ENCODE results near the gene GPR37L1.

Gene GPR37L1

DNA sequence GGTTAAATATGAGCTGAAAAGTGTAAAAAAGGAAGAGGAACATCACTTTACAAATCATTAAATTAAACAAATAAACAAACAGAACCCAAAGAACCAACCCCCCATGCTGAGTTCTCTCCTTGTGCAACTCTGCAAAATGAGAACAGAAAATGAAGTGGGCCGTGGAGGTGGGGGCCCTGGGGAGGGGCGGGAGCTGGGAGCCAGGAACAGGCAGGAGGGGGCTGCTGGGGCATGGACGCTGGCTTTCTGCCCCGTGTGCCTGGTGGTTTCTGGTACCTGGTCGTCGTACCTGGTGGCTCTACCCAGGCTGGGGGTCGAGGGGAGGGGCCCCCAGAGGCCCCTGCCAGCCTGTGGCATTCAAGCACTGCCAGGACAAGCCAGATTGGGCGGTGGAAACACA lies 10.8 kb downstream of the GPR37L1 start:
- TF ChIP-seq CTCF (IDR thresholded peaks at IDR 0.05; ENCODE audit: low read depth, low read length, poor library complexity, severe bottlenecking) (no peak), EZH2phosphoT487 (IDR thresholded peaks at IDR 0.05; ENCODE audit: borderline replicate concordance, low read length) (no peak)
- peaks cover 5% of the 10 kb centered on the region for H3K79me2 ChIP-seq (ENCODE audit: control insufficient read depth, low read length)
- H3K9me3 ChIP-seq (ENCODE audit: control insufficient read depth, insufficient read depth, low read length) = no peaks in the 10 kb centered on the region
- peaks cover 29% of the 10 kb centered on the region for H3K36me3 ChIP-seq (ENCODE audit: control insufficient read depth, low read length)
- H3K4me2 ChIP-seq (ENCODE audit: low read length) = no peak overlapping the region
- no peak overlapping the region for H3K4me3 ChIP-seq (ENCODE audit: low read length)
- no peaks in the 10 kb centered on the region for H3K27me3 ChIP-seq (ENCODE audit: control insufficient read depth, low read length)
- H3K9me2 ChIP-seq (replicated peaks; ENCODE audit: control insufficient read depth, low read length) = no peaks in the 10 kb centered on the region
- H3K4me1 ChIP-seq (ENCODE audit: control insufficient read depth, low read length) = no peaks in the 10 kb centered on the region
- no peak overlapping the region for H3K27ac ChIP-seq (ENCODE audit: low read depth, low read length)
- no peaks in the 10 kb centered on the region for H4K20me1 ChIP-seq (ENCODE audit: control insufficient read depth, insufficient read depth, low read depth, low read length)
- H3F3A ChIP-seq (ENCODE audit: control insufficient read depth, insufficient read depth) = peaks cover 6% of the 10 kb centered on the region

GRCh38 chr1:202133989-202134388 lies 11.3 kb downstream of the GPR37L1 start:
- H3K4me3 ChIP-seq (ENCODE audit: low read length) = no peak overlapping the region
- no peaks in the 10 kb centered on the region for H3K9me3 ChIP-seq (ENCODE audit: control insufficient read depth, insufficient read depth, low read length)
- no peaks in the 10 kb centered on the region for H4K20me1 ChIP-seq (ENCODE audit: control insufficient read depth, insufficient read depth, low read depth, low read length)
- no peaks in the 10 kb centered on the region for H3K9me2 ChIP-seq (replicated peaks; ENCODE audit: control insufficient read depth, low read length)
- peaks cover 6% of the 10 kb centered on the region for H3F3A ChIP-seq (ENCODE audit: control insufficient read depth, insufficient read depth)
- H3K4me2 ChIP-seq (ENCODE audit: low read length) = no peak overlapping the region
- H3K27ac ChIP-seq (ENCODE audit: low read depth, low read length) = no peak overlapping the region
- no peak for TF ChIP-seq EZH2phosphoT487 (IDR thresholded peaks at IDR 0.05; ENCODE audit: borderline replicate concordance, low read length)
- no peak for TF ChIP-seq CTCF (IDR thresholded peaks at IDR 0.05; ENCODE audit: low read depth, low read length, poor library complexity, severe bottlenecking)
- H3K27me3 ChIP-seq (ENCODE audit: control insufficient read depth, low read length) = no peaks in the 10 kb centered on the region
- H3K36me3 ChIP-seq (ENCODE audit: control insufficient read depth, low read length) = peaks cover 32% of the 10 kb centered on the region
- peaks cover 10% of the 10 kb centered on the region for H3K79me2 ChIP-seq (ENCODE audit: control insufficient read depth, low read length)
- no peaks in the 10 kb centered on the region for H3K4me1 ChIP-seq (ENCODE audit: control insufficient read depth, low read length)

DNA sequence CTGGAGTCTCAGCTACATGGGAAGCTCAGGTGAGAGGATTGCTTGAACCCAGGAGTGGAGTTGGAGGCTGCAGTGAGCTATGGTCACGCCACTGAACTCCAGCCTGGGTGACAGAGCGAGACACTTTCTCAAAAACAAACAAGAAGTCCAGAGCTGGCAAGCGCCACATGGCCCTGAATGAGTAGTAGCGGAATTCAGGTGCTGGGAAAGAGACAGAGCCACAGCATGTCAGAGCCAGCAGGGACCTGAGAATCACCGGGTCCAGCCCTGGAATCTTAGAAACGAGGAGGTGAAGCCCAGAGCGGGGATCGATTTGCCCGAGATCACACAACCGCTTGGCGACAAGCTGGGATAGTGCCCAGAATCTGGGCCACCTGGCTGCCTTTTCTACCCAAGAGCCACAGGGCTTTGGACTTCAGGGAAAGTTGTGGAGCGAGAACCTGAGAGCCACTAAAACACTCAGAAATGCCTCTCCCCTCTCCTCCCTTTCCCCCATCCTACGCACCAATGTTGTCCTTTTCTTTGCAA lies 12.0 kb downstream of the GPR37L1 start:
- Histone ChIP-seq H3K4me1 (ENCODE audit: control insufficient read depth, low read length) (no peaks in the 10 kb centered on the region), H3K79me2 (ENCODE audit: control insufficient read depth, low read length) (peaks cover 14% of the 10 kb centered on the region), H4K20me1 (ENCODE audit: control insufficient read depth, insufficient read depth, low read depth, low read length) (no peaks in the 10 kb centered on the region), H3K9me2 (replicated peaks; ENCODE audit: control insufficient read depth, low read length) (no peaks in the 10 kb centered on the region), H3K4me3 (ENCODE audit: low read length) (no peak overlapping the region), H3K36me3 (ENCODE audit: control insufficient read depth, low read length) (peaks cover 32% of the 10 kb centered on the region), H3F3A (ENCODE audit: control insufficient read depth, insufficient read depth) (peaks cover 6% of the 10 kb centered on the region), H3K9me3 (ENCODE audit: control insufficient read depth, insufficient read depth, low read length) (no peaks in the 10 kb centered on the region), H3K4me2 (ENCODE audit: low read length) (no peak overlapping the region), H3K27me3 (ENCODE audit: control insufficient read depth, low read length) (no peaks in the 10 kb centered on the region), H3K27ac (ENCODE audit: low read depth, low read length) (no peak overlapping the region)
- TF ChIP-seq CTCF (IDR thresholded peaks at IDR 0.05; ENCODE audit: low read depth, low read length, poor library complexity, severe bottlenecking) = no peak

Measured in DOHH2 (cell line).